ENCODE results near the gene SESN2.

Gene SESN2

GRCh38 chr1:28282426-28283407 lies 23.4 kb downstream of the SESN2 start:
- no peak overlapping the region for H3K4me3 ChIP-seq (ENCODE audit: low read depth, low read length)

- H3K4me3 ChIP-seq (ENCODE audit: low read depth, low read length) = no peak overlapping the region
Observed at GRCh38 chr1:28286111-28286510, 26.8 kb downstream of the SESN2 start.

DNA sequence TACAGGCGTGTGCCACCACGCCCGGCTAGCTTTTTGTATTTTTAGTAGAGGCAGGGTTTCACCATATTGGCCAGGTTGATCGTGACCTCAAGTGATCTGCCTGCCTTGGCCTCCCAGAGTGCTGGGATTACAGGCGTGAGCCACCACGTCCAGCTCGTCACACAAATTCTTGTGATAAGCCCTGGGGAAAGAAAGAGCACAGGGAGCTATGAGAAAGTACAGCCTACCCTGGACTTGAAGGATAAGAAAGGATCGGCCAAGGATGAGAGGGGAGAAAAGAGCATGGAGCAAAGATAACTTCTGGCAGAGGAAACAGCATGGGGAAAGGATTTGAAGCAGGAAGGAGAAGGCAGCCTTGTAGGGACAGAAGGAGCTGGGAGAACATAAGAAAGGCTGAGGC lies 29.2 kb downstream of the SESN2 start:
- H3K4me3 ChIP-seq (ENCODE audit: low read depth, low read length) = no peak overlapping the region

GRCh38 chr1:28290851-28291250 lies 31.5 kb downstream of the SESN2 start:
- H3K4me3 ChIP-seq (ENCODE audit: low read depth, low read length) = no peak overlapping the region

DNA sequence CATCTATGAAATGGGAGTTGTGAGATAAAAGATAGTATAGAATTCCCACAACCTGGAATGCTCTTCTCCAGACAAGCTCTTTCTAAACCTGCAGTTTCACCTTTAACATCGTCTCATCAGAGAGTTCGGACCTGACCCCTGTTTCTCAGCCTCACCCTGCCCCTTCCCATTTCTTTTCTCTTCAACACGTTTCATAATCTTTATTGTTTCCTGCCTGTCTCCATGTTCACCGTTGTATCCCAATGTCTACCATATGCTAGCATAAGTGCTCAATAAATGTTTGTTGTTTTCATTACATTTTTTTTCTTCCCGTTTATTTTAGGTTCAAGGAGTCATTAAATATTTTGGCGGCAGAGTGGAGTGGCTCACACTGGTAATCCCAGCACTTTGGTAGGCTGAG lies 32.4 kb downstream of the SESN2 start:
- H3K4me3 ChIP-seq (ENCODE audit: low read depth, low read length) = no peak overlapping the region

GRCh38 chr1:28295936-28296335 lies 36.6 kb downstream of the SESN2 start:
- no peak overlapping the region for H3K4me3 ChIP-seq (ENCODE audit: low read depth, low read length)

- no peak overlapping the region for H3K4me3 ChIP-seq (ENCODE audit: low read depth, low read length)
Observed at GRCh38 chr1:28296401-28297261, 37.3 kb downstream of the SESN2 start.

DNA sequence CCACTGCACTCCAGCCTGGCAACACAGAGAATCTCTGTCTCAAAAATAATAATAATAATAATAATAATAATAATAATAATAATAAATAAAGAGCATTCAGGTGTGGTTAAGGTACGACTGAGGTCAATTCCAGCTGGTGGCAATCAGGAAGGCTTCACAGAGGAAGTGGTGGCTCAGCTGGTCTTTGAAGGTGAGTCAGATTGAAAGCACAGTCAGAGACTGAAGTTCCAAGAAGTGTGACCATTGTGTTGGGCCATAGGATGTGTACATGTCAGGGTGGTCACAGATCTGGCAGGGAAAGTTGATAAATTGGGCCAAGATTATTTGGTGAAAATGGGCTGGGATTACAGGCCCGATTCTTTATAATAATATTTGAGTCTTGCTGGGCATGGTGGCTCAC lies 38.5 kb downstream of the SESN2 start:
- H3K4me3 ChIP-seq (ENCODE audit: low read depth, low read length) = no peak overlapping the region

- no peak overlapping the region for H3K4me3 ChIP-seq (ENCODE audit: low read depth, low read length)
Observed at GRCh38 chr1:28298438-28298837, 39.1 kb downstream of the SESN2 start.

DNA sequence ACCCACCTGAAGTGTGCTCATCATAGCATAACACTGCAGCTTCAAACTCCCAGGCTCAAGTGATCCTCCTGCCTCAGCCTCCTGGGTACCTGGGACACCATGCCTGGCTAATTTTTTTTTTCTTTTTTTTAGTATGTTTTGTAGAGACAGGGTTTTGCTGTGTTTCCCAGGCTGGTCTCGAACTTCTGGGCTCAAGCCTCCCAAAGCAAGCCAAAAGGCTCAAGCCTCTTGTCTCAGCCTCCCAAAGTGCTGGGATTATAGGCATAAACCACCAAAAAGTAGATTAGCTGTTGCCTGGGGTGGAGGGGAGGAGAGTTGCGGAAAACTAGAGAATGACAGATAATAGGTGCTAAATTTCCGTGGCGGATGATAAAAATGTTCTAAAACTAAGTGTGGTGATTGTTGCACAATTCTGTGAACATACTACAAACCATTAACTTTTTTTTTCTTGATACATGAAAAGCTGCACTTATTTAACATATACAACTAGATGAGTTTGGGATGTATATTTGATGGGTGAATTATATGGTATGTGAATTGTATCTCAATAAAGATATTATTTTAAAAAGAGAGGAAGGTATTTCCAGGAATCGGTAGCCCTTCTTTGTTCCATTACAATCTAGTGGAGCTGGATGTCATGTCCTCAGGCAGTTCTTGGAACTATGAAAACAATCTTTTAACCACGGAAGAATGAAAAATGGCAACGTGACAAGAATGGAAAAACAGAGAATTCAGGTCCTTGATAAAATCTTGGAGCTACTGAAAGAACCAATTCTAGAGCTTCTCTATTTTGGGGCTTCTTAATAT lies 42.3 kb downstream of the SESN2 start:
- no peak overlapping the region for H3K4me3 ChIP-seq (ENCODE audit: low read depth, low read length)

GRCh38 chr1:28302247-28302646 lies 42.9 kb downstream of the SESN2 start:
- H3K4me3 ChIP-seq (ENCODE audit: low read depth, low read length) = no peak overlapping the region

DNA sequence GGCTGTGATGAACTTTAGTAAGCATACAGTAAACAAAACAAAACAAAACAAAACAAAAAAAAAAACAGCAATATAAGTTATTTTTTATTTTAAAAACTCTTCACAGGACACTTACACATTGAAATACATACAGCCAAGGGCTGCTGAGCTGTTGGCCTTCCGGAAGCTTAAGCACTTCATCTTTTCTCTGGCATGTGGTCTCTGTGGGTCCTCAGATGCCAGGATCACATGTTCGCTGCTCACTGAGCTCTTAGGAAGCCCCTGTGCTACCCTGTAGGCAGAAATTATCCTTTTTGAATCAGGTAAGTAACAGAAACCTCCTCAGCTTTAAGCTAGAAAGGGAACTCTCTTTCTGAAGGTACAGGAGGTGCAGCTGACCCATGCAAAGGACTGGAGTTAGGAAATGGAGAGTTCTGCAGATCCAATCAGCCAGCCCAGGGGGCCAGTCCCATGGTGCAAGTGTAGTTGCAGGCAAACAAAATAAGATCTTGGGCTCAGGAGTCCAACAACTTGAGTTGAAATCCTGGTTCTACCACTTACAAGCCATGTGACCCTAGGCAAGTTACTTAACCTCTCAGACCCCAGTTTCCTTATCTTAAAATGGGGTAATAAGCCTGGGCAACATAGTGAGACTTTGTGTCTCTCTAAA lies 47.1 kb downstream of the SESN2 start:
- H3K4me3 ChIP-seq (ENCODE audit: low read depth, low read length) = no peak overlapping the region

GRCh38 chr1:28308750-28309149 lies 49.4 kb downstream of the SESN2 start:
- no peak overlapping the region for H3K4me3 ChIP-seq (ENCODE audit: low read depth, low read length)

DNA sequence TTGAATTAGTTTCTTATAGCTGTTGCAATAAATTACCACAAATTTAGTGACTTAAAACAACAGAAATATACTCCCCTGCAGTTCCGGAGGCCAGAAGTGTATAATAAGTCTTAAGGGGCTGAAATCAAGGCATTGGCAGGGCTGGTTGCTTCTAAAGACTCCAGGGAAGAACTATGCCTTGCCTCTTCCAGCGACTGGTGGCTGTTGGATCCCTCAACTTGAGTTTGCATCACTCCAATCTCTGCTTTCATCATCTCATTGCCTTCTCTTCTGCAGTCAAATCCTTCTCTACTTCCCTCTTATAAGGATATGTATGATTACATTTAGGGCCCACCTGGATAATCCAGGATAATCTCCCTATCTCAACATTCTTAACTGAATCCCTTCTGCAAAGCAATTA lies 50.4 kb downstream of the SESN2 start:
- H3K4me3 ChIP-seq (ENCODE audit: low read depth, low read length) = no peak overlapping the region

DNA sequence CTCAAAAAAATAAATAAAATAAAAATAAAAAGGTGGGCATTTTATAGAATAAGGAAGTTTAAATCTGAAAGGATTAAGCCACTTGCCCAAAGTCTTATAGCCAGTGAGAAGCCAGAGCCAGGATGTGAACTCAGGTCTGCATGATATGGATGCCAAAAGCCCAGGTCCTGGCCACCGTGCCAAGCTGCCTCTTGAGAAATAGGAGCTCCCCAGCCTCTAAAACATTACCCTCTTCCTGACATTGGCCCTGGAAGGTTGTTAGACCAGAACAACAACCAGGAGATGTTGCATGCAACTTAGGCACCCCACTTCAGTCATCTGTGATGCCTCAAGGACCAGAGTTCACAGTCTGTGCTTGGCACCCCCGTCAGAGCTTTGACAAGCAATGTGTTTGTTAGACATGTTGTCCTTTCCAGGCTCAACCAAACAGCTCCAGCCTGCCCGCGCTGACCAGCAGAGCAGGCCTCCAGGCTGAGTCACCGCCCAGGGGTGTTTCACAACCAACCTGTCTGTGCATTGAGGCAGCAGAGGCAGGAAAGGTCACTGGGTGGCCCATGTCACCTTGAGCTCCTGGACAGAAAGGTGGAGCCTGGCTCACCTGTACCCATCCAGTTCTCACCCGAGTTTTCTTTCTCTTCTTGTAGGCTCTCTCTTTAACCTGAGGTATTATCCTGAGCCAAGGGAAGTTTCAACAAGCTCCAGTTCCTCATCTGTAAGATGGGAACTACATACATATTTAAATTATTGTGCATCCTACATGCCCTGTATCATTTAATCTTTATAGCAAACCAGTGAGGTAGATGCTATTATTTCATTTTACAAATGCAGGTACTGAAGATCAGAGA lies 54.6 kb downstream of the SESN2 start:
- H3K4me3 ChIP-seq (ENCODE audit: low read depth, low read length) = no peak overlapping the region

GRCh38 chr1:28314547-28314941 lies 55.2 kb downstream of the SESN2 start:
- H3K4me3 ChIP-seq (ENCODE audit: low read depth, low read length) = no peak overlapping the region

GRCh38 chr1:28317014-28317413 lies 57.7 kb downstream of the SESN2 start:
- H3K4me3 ChIP-seq (ENCODE audit: low read depth, low read length) = no peak overlapping the region

- no peak overlapping the region for H3K4me3 ChIP-seq (ENCODE audit: low read depth, low read length)
Observed at GRCh38 chr1:28322194-28322593, 62.9 kb downstream of the SESN2 start.

- H3K4me3 ChIP-seq (ENCODE audit: low read depth, low read length) = no peak overlapping the region
Observed at GRCh38 chr1:28323720-28324119, 64.4 kb downstream of the SESN2 start.

DNA sequence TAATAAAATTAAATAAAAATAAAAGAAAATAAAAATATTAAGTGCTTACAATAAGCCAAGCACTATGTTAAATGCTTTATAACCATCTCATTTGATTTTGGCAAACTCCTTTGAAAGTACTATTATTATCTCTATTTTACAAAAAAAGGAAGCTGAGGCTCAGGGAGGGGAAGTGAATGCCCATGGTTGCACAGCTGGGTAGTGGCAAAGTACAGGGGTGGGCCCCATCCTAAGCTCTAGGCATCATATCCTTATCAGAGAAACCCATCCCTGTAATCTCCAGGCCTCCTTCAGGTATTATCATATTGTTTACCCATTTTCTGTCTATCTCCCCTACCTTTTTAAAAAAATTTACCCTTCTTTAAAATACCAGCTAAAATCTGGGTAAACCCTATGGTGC lies 67.2 kb downstream of the SESN2 start:
- H3K4me3 ChIP-seq (ENCODE audit: low read depth, low read length) = no peak overlapping the region
